ENCODE measurements around the gene MAN1A1. TPM values are rescaled to one million over a fixed set of nuclear protein-coding genes. Genes with fewer than 3 reads are reported as not detected.

The MAN1A1 gene
- total and polyA plus RNA-seq, 4 donors: 68.2 to 209 (median 148) TPM

DNA sequence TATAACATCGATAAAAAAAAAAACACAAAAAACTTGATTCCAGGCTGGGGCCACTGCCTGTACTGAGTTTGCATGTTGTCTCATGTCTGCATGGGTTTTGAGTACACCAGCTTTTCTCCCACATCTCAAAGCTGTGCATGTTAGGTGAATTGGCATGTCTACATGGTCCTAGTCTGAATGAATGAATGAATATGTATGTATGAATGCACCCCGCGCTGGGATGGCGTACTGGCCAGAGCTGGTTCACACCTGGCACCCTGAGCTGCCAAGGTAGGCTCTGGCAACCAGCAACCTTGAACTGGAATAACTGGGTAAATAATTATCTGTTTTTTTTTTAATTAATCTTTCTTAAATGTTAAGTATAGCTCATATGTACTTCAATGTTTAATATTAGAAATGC, 131.0 kb downstream of the MAN1A1 start:
- H3K4me1 ChIP-seq (ENCODE audit: control insufficient read depth in 4 of 4, insufficient read depth in 4 of 4, low read length in 3 of 4): peaks cover 2 to 13% (median 10%) of the 10 kb centered on the region in 4 donors
- no peak overlapping the region for H3K9ac ChIP-seq (ENCODE audit: low read depth in 1 of 2, low read length in 2 of 2)
- TF ChIP-seq RAD21 (IDR thresholded peaks at IDR 0.05): no peak
- TF ChIP-seq RXRA (IDR thresholded peaks at IDR 0.05): no peak
- TF ChIP-seq, protein P1, sequence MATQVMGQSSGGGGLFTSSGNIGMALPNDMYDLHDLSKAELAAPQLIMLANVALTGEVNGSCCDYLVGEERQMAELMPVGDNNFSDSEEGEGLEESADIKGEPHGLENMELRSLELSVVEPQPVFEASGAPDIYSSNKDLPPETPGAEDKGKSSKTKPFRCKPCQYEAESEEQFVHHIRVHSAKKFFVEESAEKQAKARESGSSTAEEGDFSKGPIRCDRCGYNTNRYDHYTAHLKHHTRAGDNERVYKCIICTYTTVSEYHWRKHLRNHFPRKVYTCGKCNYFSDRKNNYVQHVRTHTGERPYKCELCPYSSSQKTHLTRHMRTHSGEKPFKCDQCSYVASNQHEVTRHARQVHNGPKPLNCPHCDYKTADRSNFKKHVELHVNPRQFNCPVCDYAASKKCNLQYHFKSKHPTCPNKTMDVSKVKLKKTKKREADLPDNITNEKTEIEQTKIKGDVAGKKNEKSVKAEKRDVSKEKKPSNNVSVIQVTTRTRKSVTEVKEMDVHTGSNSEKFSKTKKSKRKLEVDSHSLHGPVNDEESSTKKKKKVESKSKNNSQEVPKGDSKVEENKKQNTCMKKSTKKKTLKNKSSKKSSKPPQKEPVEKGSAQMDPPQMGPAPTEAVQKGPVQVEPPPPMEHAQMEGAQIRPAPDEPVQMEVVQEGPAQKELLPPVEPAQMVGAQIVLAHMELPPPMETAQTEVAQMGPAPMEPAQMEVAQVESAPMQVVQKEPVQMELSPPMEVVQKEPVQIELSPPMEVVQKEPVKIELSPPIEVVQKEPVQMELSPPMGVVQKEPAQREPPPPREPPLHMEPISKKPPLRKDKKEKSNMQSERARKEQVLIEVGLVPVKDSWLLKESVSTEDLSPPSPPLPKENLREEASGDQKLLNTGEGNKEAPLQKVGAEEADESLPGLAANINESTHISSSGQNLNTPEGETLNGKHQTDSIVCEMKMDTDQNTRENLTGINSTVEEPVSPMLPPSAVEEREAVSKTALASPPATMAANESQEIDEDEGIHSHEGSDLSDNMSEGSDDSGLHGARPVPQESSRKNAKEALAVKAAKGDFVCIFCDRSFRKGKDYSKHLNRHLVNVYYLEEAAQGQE (IDR thresholded peaks at IDR 0.05): no peak
- no peak for TF ChIP-seq SP1 (IDR thresholded peaks at IDR 0.05)
- TF ChIP-seq, protein P2, sequence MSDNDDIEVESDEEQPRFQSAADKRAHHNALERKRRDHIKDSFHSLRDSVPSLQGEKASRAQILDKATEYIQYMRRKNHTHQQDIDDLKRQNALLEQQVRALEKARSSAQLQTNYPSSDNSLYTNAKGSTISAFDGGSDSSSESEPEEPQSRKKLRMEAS (IDR thresholded peaks at IDR 0.05): no peak
- no peak for TF ChIP-seq HNF4A (conservative IDR thresholded peaks at IDR 0.05)
- TF ChIP-seq GABPA (IDR thresholded peaks at IDR 0.05 in 1 of 2, conservative IDR thresholded peaks at IDR 0.05 in 1 of 2): no peak
- TF ChIP-seq TAF1 (conservative IDR thresholded peaks at IDR 0.05): no peak
- TF ChIP-seq, protein P3, sequence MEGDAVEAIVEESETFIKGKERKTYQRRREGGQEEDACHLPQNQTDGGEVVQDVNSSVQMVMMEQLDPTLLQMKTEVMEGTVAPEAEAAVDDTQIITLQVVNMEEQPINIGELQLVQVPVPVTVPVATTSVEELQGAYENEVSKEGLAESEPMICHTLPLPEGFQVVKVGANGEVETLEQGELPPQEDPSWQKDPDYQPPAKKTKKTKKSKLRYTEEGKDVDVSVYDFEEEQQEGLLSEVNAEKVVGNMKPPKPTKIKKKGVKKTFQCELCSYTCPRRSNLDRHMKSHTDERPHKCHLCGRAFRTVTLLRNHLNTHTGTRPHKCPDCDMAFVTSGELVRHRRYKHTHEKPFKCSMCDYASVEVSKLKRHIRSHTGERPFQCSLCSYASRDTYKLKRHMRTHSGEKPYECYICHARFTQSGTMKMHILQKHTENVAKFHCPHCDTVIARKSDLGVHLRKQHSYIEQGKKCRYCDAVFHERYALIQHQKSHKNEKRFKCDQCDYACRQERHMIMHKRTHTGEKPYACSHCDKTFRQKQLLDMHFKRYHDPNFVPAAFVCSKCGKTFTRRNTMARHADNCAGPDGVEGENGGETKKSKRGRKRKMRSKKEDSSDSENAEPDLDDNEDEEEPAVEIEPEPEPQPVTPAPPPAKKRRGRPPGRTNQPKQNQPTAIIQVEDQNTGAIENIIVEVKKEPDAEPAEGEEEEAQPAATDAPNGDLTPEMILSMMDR (IDR thresholded peaks at IDR 0.05; ENCODE audit: low read depth, low read length, missing input control): no peak
- TF ChIP-seq, protein P4, sequence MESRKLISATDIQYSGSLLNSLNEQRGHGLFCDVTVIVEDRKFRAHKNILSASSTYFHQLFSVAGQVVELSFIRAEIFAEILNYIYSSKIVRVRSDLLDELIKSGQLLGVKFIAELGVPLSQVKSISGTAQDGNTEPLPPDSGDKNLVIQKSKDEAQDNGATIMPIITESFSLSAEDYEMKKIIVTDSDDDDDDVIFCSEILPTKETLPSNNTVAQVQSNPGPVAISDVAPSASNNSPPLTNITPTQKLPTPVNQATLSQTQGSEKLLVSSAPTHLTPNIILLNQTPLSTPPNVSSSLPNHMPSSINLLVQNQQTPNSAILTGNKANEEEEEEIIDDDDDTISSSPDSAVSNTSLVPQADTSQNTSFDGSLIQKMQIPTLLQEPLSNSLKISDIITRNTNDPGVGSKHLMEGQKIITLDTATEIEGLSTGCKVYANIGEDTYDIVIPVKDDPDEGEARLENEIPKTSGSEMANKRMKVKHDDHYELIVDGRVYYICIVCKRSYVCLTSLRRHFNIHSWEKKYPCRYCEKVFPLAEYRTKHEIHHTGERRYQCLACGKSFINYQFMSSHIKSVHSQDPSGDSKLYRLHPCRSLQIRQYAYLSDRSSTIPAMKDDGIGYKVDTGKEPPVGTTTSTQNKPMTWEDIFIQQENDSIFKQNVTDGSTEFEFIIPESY (IDR thresholded peaks at IDR 0.05): no peak
- TF ChIP-seq NR2F2 (IDR thresholded peaks at IDR 0.05): no peak
- no peak for TF ChIP-seq HNF4G (IDR thresholded peaks at IDR 0.05)
- no peaks in the 10 kb centered on the region for H3K9me3 ChIP-seq (ENCODE audit: control insufficient read depth in 4 of 4, low read length in 3 of 4)
- no peak for DNase-seq (ENCODE audit: low spot score)
- H3K36me3 ChIP-seq (ENCODE audit: control insufficient read depth in 4 of 4, insufficient read depth in 3 of 4, low read depth in 1 of 4, low read length in 3 of 4): peaks cover 0 to 2% (median 0%) of the 10 kb centered on the region in 4 donors
- H3K27me3 ChIP-seq (ENCODE audit: control insufficient read depth in 4 of 4, insufficient read depth in 4 of 4, low read length in 3 of 4): no peaks in the 10 kb centered on the region
- 95% methylated on average over 4 of the region's 4 CpGs for WGBS
- no peak overlapping the region for H3K27ac ChIP-seq (ENCODE audit: low read depth in 1 of 2, low read length in 2 of 2)
- no peak overlapping the region for H3K4me3 ChIP-seq (ENCODE audit: low read depth in 1 of 3, low read length in 3 of 3)

DNA sequence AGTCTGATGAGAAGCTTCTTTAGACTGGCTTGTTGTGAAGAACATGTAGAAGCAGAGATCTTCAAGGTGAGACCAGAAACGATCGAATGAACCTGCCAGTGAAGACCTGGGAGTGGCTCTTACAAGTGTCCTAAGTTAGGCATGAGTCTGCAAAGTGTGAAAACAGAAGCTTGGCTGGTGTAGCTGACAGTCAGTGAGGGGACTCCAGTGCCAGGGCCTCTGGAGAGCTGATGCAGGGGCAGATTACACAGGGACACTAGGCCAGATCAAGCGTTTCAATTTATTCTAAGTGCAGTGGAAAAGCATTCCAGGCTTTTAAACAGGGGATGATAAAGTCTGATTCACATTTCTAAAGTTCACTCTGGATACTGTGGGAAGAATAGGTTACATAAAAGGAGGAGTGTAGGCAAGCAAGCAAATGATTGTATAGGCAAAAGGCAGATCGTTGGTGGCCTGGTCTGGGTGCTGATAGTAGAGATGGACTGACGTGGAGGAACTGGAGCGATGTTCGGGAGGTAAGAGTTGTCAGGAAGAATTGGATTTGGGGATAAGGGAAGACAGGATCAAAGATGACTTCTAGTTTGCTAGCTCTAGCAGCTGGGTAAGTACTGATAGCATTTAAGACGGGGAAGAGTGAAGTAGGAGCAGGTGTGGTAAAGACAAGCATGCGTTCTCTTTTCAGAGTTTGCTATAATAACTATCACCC, 133.5 kb downstream of the MAN1A1 start:
- Histone ChIP-seq H3K4me3 (ENCODE audit: low read depth in 1 of 3, low read length in 3 of 3) (no peak overlapping the region), H3K4me1 (ENCODE audit: control insufficient read depth in 4 of 4, insufficient read depth in 4 of 4, low read length in 3 of 4) (peaks cover 5 to 15% (median 10%) of the 10 kb centered on the region in 4 donors), H3K27ac (ENCODE audit: low read depth in 1 of 2, low read length in 2 of 2) (no peak overlapping the region), H3K9me3 (ENCODE audit: control insufficient read depth in 4 of 4, low read length in 3 of 4) (no peaks in the 10 kb centered on the region), H3K36me3 (ENCODE audit: control insufficient read depth in 4 of 4, insufficient read depth in 3 of 4, low read depth in 1 of 4, low read length in 3 of 4) (peaks cover 0 to 2% (median 0%) of the 10 kb centered on the region in 4 donors), H3K27me3 (ENCODE audit: control insufficient read depth in 4 of 4, insufficient read depth in 4 of 4, low read length in 3 of 4) (no peaks in the 10 kb centered on the region), H3K9ac (ENCODE audit: low read depth in 1 of 2, low read length in 2 of 2) (no peak overlapping the region)
- no peak for TF ChIP-seq EGR1 (IDR thresholded peaks at IDR 0.05; ENCODE audit: low read depth in 2 of 2)
- TF ChIP-seq, protein P5, sequence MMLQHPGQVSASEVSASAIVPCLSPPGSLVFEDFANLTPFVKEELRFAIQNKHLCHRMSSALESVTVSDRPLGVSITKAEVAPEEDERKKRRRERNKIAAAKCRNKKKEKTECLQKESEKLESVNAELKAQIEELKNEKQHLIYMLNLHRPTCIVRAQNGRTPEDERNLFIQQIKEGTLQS (IDR thresholded peaks at IDR 0.05): no peak
- 92% methylated on average over 9 of the region's 9 CpGs for WGBS
- no peak for DNase-seq (ENCODE audit: low spot score)

Measured in liver (tissue), 9 donors.